PC-9 (cell line): ENCODE data around the gene RNF223. TPM values are rescaled to one million over a fixed set of nuclear protein-coding genes. Genes with fewer than 3 reads are reported as not detected.

Experiments
- BruUV-seq: library from RNA; stranded (reverse); fragments of 400-500 nt; replicated peaks from 2 replicates; lab custom pipeline; 2021; lab: Mats Ljungman, UMichigan
- CTCF ChIA-PET: fragments of 300-600 bp; sonication (Branson Sonifier 250); formaldehyde crosslinking; loops from one replicate; lab custom pipeline; 2022; ENCODE audit warnings: antibody characterized with exemption; lab: Charles Lee
- POLR2A ChIA-PET: fragments of 300-600 bp; sonication (Branson Sonifier 250); formaldehyde crosslinking; loops from one replicate; lab custom pipeline; 2022; ENCODE audit warnings: antibody characterized with exemption; ENCODE audit not compliant: unreplicated experiment; lab: Charles Lee
- DNase-seq, 2 experiments: peaks; one replicate each; pipeline versions ENCODE4 v3.0.0 to v3.0.0-alpha.2; 2015 to 2022; ENCODE audit warnings: mixed read lengths in 1 of 2
- H2AFZ ChIP-seq: fragments of 200-600 bp; sonication (generic); 2 replicates; pipeline ENCODE4 v1.8.1; 2017; ENCODE audit warnings: antibody characterized with exemption
- H3F3A ChIP-seq: fragments of 200-600 bp; sonication (generic); 2 replicates; pipeline ENCODE4 v1.8.1; 2017; ENCODE audit warnings: antibody characterized with exemption, mild to moderate bottlenecking, low read depth; ENCODE audit not compliant: insufficient read depth
- H3K27ac ChIP-seq: fragments of 200-600 bp; sonication (generic); 2 replicates; pipeline ENCODE4 v1.6.1; 2016; ENCODE audit warnings: mixed run types
- H3K27me3 ChIP-seq: fragments of 200-600 bp; sonication (generic); 2 replicates; pipeline ENCODE4 v1.6.1; 2016; ENCODE audit warnings: low read depth, mixed run types; ENCODE audit not compliant: insufficient read depth
- H3K36me3 ChIP-seq: fragments of 200-600 bp; sonication (generic); 2 replicates; pipeline ENCODE4 v1.6.1; 2016; ENCODE audit warnings: low read depth, mixed run types
- H3K4me1 ChIP-seq: fragments of 200-600 bp; sonication (generic); replicated peaks from 2 replicates; pipeline ENCODE4 v1.6.1; 2016; ENCODE audit warnings: mixed run types; ENCODE audit not compliant: insufficient read depth
- H3K4me2 ChIP-seq: fragments of 200-600 bp; sonication (generic); 2 replicates; pipeline ENCODE4 v1.6.1; 2017; ENCODE audit warnings: mixed run types
- H3K4me3 ChIP-seq: fragments of 200-600 bp; sonication (generic); 2 replicates; pipeline ENCODE4 v1.6.1; 2016; ENCODE audit warnings: mixed run types
- H3K79me2 ChIP-seq: fragments of 200-600 bp; sonication (generic); 2 replicates; pipeline ENCODE4 v1.6.1; 2017; ENCODE audit warnings: low read depth, mixed run types
- H3K9me2 ChIP-seq: fragments of 200-600 bp; sonication (generic); 2 replicates; pipeline ENCODE4 v1.8.1; 2017; ENCODE audit warnings: mild to moderate bottlenecking; ENCODE audit not compliant: insufficient read depth
- H3K9me3 ChIP-seq: fragments of 200-600 bp; sonication (generic); 2 replicates; pipeline ENCODE4 v1.8.1; 2016; ENCODE audit warnings: low read depth; ENCODE audit not compliant: insufficient read depth
- H4K20me1 ChIP-seq: fragments of 200-600 bp; sonication (generic); 2 replicates; pipeline ENCODE4 v1.8.1; 2017; ENCODE audit not compliant: insufficient read depth
- EZH2 ChIP-seq: fragments of 200-600 bp; sonication (generic); IDR thresholded peaks from 2 replicates; pipeline ENCODE4 v1.8.0; 2017; ENCODE audit warnings: antibody characterized with exemption, low read depth
- intact Hi-C: fragments of 100-400 bp; cut with micrococcal nuclease; formaldehyde crosslinking; loops from one replicate; pipeline ENCODE4 v1.10.0; 2022; ENCODE audit not compliant: unreplicated experiment
- total RNA-seq: library from RNA; stranded (reverse); gene quantifications from 2 replicates; pipeline ENCODE4 v1.2.3, GENCODE V29; 2021
- TF ChIP-seq, protein P1 (sequence below): fragments of 200-600 bp; sonication (generic); conservative IDR thresholded peaks from 2 replicates; pipeline ENCODE4 v1.6.1; 2017; ENCODE audit warnings: mixed run types, antibody characterized with exemption, mild to moderate bottlenecking, moderate library complexity

The RNF223 gene
- total RNA-seq, 1 experiment from 2014 or later, result 3.6 TPM

DNA sequence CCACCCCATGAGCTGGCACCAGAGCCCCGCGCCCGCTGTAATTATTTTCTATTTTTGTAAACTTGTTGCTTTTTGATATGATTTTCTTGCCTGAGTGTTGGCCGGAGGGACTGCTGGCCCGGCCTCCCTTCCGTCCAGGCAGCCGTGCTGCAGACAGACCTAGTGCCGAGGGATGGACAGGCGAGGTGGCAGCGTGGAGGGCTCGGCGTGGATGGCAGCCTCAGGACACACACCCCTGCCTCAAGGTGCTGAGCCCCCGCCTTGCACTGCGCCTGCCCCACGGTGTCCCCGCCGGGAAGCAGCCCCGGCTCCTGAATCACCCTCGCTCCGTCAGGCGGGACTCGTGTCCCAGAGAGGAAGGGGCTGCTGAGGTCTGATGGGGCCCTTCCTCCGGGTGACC, 19.1 kb downstream of the RNF223 start:
- Histone ChIP-seq H3K9me3 (no peaks in the 10 kb centered on the region), H3K27me3 (no peaks in the 10 kb centered on the region), H3K9me2 (no peaks in the 10 kb centered on the region), H3K4me1 (peaks cover 13% of the 10 kb centered on the region), H3K79me2 (no peaks in the 10 kb centered on the region), H3F3A (peaks cover 26% of the 10 kb centered on the region; the same call in 1 of the 2 replicates), H3K4me2 (no peak overlapping the region), H3K4me3 (no peak overlapping the region), H3K36me3 (no peaks in the 10 kb centered on the region), H4K20me1 (no peaks in the 10 kb centered on the region; the same call in 1 of the 2 replicates), H3K27ac (no peak overlapping the region), H2AFZ (no peak overlapping the region)
- DNase-seq, result no peak
- TF ChIP-seq, protein P1, sequence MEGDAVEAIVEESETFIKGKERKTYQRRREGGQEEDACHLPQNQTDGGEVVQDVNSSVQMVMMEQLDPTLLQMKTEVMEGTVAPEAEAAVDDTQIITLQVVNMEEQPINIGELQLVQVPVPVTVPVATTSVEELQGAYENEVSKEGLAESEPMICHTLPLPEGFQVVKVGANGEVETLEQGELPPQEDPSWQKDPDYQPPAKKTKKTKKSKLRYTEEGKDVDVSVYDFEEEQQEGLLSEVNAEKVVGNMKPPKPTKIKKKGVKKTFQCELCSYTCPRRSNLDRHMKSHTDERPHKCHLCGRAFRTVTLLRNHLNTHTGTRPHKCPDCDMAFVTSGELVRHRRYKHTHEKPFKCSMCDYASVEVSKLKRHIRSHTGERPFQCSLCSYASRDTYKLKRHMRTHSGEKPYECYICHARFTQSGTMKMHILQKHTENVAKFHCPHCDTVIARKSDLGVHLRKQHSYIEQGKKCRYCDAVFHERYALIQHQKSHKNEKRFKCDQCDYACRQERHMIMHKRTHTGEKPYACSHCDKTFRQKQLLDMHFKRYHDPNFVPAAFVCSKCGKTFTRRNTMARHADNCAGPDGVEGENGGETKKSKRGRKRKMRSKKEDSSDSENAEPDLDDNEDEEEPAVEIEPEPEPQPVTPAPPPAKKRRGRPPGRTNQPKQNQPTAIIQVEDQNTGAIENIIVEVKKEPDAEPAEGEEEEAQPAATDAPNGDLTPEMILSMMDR, result no peak
- no peak for TF ChIP-seq EZH2
- POLR2A ChIA-PET, result no interaction called here
- BruUV-seq, result no TSS peak
- CTCF ChIA-PET, result no interaction called here
- intact Hi-C loops, result no loop called here

DNA sequence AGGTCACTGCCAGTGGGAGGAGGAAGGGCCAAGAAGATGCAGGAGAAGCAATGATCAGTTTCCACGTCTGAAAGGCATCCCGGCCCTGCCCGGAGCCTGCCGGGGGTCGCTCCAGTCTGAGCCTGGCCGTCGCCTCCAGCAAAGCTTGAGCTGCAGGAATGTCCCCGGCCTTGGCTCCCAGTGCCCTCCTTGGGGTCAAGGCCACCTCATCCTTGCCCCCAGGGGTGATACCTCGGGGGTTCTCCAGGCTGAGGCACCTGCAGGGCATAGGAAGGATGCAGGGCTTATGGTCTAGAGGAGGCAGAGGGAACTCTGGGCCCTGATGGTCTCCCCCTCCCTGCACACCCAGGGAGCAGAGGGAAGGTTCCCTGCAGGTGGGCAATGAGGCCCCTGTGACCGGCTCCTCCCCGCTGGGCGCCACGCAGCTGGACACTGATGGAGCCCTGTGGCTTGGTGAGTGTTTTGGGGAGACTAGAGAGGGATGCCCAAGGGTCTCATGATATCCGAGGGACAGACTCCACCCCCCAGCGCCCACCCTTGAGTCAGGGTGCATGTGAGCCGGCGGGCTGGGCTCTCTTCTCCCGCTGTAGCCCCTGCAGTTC, 19.9 kb downstream of the RNF223 start:
- no peaks in the 10 kb centered on the region; the same call in 1 of the 2 replicates for H4K20me1 ChIP-seq
- H3K9me2 ChIP-seq, result no peaks in the 10 kb centered on the region
- no peak overlapping the region for H3K27ac ChIP-seq
- no peak overlapping the region for H3K4me3 ChIP-seq
- no peaks in the 10 kb centered on the region for H3K36me3 ChIP-seq
- CTCF ChIA-PET, result no interaction called here
- BruUV-seq, result no TSS peak
- TF ChIP-seq EZH2, result no peak
- TF ChIP-seq, protein P1, result no peak
- no peak overlapping the region for H2AFZ ChIP-seq
- intact Hi-C loops, result no loop called here
- H3K79me2 ChIP-seq, result no peaks in the 10 kb centered on the region
- H3K4me1 ChIP-seq, result peaks cover 12% of the 10 kb centered on the region; the same call in 1 of the 2 replicates
- no peaks in the 10 kb centered on the region for H3K27me3 ChIP-seq
- H3K9me3 ChIP-seq, result no peaks in the 10 kb centered on the region
- DNase-seq, result no peak
- POLR2A ChIA-PET, result no interaction called here
- peaks cover 26% of the 10 kb centered on the region; the same call in 1 of the 2 replicates for H3F3A ChIP-seq
- no peak overlapping the region for H3K4me2 ChIP-seq

DNA sequence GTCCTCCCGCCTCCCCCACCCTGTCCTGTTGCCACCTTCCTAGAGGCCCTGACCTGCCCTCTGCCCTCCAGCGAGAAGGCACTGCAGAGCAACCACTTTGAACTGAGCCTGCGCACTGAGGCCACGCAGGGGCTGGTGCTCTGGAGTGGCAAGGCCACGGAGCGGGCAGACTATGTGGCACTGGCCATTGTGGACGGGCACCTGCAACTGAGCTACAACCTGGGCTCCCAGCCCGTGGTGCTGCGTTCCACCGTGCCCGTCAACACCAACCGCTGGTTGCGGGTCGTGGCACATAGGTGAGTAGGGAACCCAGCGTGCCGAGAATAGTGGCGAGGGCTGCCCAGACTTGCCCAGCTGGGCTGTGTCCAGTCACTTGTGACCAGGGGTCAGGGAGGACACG, 20.4 kb downstream of the RNF223 start:
- no peaks in the 10 kb centered on the region for H3K36me3 ChIP-seq
- H3K4me1 ChIP-seq, result peaks cover 8% of the 10 kb centered on the region; the same call in 1 of the 2 replicates
- H3K4me3 ChIP-seq, result no peak overlapping the region
- H3F3A ChIP-seq, result peaks cover 26% of the 10 kb centered on the region; the same call in 1 of the 2 replicates
- no peaks in the 10 kb centered on the region; the same call in 1 of the 2 replicates for H4K20me1 ChIP-seq
- no peaks in the 10 kb centered on the region for H3K9me2 ChIP-seq
- H2AFZ ChIP-seq, result no peak overlapping the region
- BruUV-seq, result no TSS peak
- no peaks in the 10 kb centered on the region for H3K27me3 ChIP-seq
- intact Hi-C loops, result no loop called here
- no peaks in the 10 kb centered on the region for H3K9me3 ChIP-seq
- CTCF ChIA-PET, result no interaction called here
- H3K79me2 ChIP-seq, result no peaks in the 10 kb centered on the region
- H3K4me2 ChIP-seq, result no peak overlapping the region
- no peak for DNase-seq
- no peak overlapping the region for H3K27ac ChIP-seq
- TF ChIP-seq EZH2, result no peak
- POLR2A ChIA-PET, result no interaction called here
